Fibroblast of villous mesenchyme (primary cell): ENCODE results near the gene SLC12A7. TPM values are rescaled to one million over a fixed set of nuclear protein-coding genes. Genes with fewer than 3 reads are reported as not detected.

Source experiments
- DNase-seq: peaks from one replicate; pipeline ENCODE4 v3.0.0-alpha.2; 2010; ENCODE audit warnings: low read depth
- H3K4me3 ChIP-seq: 2 replicates; pipeline ENCODE4 v1.5.1; 2011; ENCODE audit warnings: low read depth, mild to moderate bottlenecking, low read length
- CTCF ChIP-seq: IDR thresholded peaks from 2 replicates; pipeline ENCODE4 v1.5.1; 2012; ENCODE audit warnings: low read depth, mild to moderate bottlenecking, low read length; ENCODE audit not compliant: insufficient read depth
- total RNA-seq: library from RNA; depleted of rRNA; stranded (reverse); fragments of >200 nt; gene quantifications from 2 replicates; pipeline ENCODE4 v1.2.3, GENCODE V29; 2012

Gene SLC12A7
- total RNA-seq, 1 donor, result 9.5 TPM

GRCh38 chr5:1037671-1038416 is 74.0 kb downstream of the SLC12A7 start:
- no peak for DNase-seq
- TF ChIP-seq CTCF, result no peak
- H3K4me3 ChIP-seq, result no peak overlapping the region

- no peak overlapping the region for H3K4me3 ChIP-seq
- no peak for TF ChIP-seq CTCF
- DNase-seq, result no peak
Measured at GRCh38 chr5:1037123-1037670, 74.7 kb downstream of the SLC12A7 start.

- DNase-seq, result no peak
- no peak for TF ChIP-seq CTCF
Measured at GRCh38 chr5:1036504-1037122, 75.2 kb downstream of the SLC12A7 start.

GRCh38 chr5:1035421-1036405 is 76.2 kb downstream of the SLC12A7 start:
- TF ChIP-seq CTCF, result no peak
- no peak overlapping the region for H3K4me3 ChIP-seq
- DNase-seq, result no peak

More at GRCh38 chr5:1036504-1037122, 75.2 kb downstream of the SLC12A7 start:
- H3K4me3 ChIP-seq, result no peak overlapping the region

- H3K4me3 ChIP-seq, result no peak overlapping the region
- DNase-seq, result no peak
- no peak for TF ChIP-seq CTCF
Measured at GRCh38 chr5:1034986-1035385, 76.9 kb downstream of the SLC12A7 start.

GRCh38 chr5:1034421-1034905 is 77.4 kb downstream of the SLC12A7 start:
- DNase-seq, result no peak
- no peak overlapping the region for H3K4me3 ChIP-seq
- TF ChIP-seq CTCF, result no peak
